Kidney epithelial cell (primary cell): Measurements from ENCODE around the gene LRRC27. TPM values are rescaled to one million over a fixed set of nuclear protein-coding genes. Genes with fewer than 3 reads are reported as not detected.

Experiments
- DNase-seq: peaks from one replicate; pipeline ENCODE4 v3.0.0-alpha.2; 2010; ENCODE audit warnings: low read depth
- H3K27me3 ChIP-seq: 2 replicates; pipeline ENCODE4 v1.6.0; 2011; ENCODE audit warnings: low read length; ENCODE audit not compliant: control insufficient read depth, insufficient read depth
- H3K36me3 ChIP-seq: 2 replicates; pipeline ENCODE4 v1.5.1; 2011; ENCODE audit warnings: low read length; ENCODE audit not compliant: control insufficient read depth, insufficient read depth
- H3K4me3 ChIP-seq: 2 replicates; pipeline ENCODE4 v1.5.1; 2011; ENCODE audit warnings: low read depth, mild to moderate bottlenecking, control low read depth, low read length
- CTCF ChIP-seq: IDR thresholded peaks from 2 replicates; pipeline ENCODE4 v1.5.1; 2011; ENCODE audit warnings: mild to moderate bottlenecking, moderate library complexity, low read length, control low read depth, inconsistent platforms; ENCODE audit not compliant: insufficient read depth, poor library complexity, severe bottlenecking
- total RNA-seq: library from RNA; depleted of rRNA; stranded (reverse); fragments of >200 nt; gene quantifications from 2 replicates; pipeline ENCODE4 v1.2.3, GENCODE V29; 2015

LRRC27 gene
- total RNA-seq, 1 donor from 2014 or later = 13.3 TPM

GRCh38 chr10:132306343-132306685 lies 25.7 kb upstream of the LRRC27 start:
- peaks cover 13% of the 10 kb centered on the region for H3K27me3 ChIP-seq
- no peak overlapping the region for H3K4me3 ChIP-seq
- no peak for TF ChIP-seq CTCF
- H3K36me3 ChIP-seq = no peaks in the 10 kb centered on the region
- DNase-seq = no peak

GRCh38 chr10:132306864-132307751 lies 24.9 kb upstream of the LRRC27 start:
- Histone ChIP-seq H3K4me3 (peak overlapping the region; percentile 51), H3K27me3 (peaks cover 13% of the 10 kb centered on the region), H3K36me3 (no peaks in the 10 kb centered on the region)
- TF ChIP-seq CTCF = no peak
- DNase-seq = no peak

GRCh38 chr10:132307823-132308586 lies 24.0 kb upstream of the LRRC27 start, which contains the start of gene STK32C:
Gene STK32C, minus strand, starts transcription at chr10:132307950. Its CDS starts 117 bp downstream, at chr10:132307833.
- Histone ChIP-seq H3K27me3 (peaks cover 8% of the 10 kb centered on the region), H3K36me3 (no peaks in the 10 kb centered on the region), H3K4me3 (peak within 1 kb of the TSS; percentile 55)
- no peak for DNase-seq
- no peak for TF ChIP-seq CTCF

GRCh38 chr10:132308587-132309470 lies 23.2 kb upstream of the LRRC27 start:
- Histone ChIP-seq H3K36me3 (no peaks in the 10 kb centered on the region), H3K27me3 (peaks cover 8% of the 10 kb centered on the region), H3K4me3 (peak overlapping the region; percentile 55)
- TF ChIP-seq CTCF = no peak
- no peak for DNase-seq

- H3K36me3 ChIP-seq = no peaks in the 10 kb centered on the region
- no peak for TF ChIP-seq CTCF
- H3K4me3 ChIP-seq = no peak overlapping the region
- no peak for DNase-seq
- H3K27me3 ChIP-seq = peaks cover 8% of the 10 kb centered on the region
These were observed 22.5 kb upstream of the LRRC27 start for GRCh38 chr10:132309471-132309865.
